Activated CD4-positive, alpha-beta T cell treated with anti-CD3 and anti-CD28 coated beads for 4 hours (primary cell): Measurements from ENCODE around the gene TBC1D9.

ENCODE experiments used
- DNase-seq, 2 donors: peaks; one replicate each; pipeline ENCODE4 v3.0.0-alpha.2; 2020

Gene TBC1D9

DNA sequence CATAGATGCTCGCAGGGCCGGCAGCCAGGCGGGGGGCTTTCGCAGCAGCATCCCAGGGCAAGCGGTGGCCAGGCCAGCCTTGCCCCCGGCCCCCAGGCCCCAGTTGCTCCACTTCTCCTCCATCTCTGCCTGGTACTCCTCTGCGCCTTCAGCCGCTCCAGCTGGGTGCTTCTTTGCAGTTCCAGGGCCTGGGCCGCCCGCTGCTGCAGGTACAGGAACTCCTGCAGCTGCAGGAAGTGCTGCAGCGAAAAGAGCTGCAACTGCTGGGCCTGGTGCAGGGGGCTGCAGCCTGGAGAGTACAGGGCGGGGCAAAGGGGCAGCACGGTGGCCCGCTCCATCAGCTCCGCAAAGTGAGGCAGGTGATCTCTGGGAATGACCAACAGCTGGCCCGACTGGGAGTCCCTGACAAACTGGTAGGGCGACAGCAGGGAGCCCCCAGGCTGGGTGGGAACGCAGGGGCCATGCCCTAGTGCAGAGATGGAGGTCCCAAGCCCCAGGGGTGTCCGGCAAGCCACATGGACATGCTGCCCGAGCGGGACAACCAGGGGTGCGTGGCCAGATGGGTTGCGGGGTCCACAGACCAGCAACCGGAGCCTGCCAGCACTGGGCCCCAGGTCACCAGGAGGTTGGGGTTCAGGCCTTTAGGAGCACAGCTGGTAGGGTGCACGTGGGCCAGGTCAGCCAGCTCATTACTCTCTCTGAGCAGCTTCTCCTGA is 111.6 kb downstream of the TBC1D9 start:
- DNase-seq = no peak

DNA sequence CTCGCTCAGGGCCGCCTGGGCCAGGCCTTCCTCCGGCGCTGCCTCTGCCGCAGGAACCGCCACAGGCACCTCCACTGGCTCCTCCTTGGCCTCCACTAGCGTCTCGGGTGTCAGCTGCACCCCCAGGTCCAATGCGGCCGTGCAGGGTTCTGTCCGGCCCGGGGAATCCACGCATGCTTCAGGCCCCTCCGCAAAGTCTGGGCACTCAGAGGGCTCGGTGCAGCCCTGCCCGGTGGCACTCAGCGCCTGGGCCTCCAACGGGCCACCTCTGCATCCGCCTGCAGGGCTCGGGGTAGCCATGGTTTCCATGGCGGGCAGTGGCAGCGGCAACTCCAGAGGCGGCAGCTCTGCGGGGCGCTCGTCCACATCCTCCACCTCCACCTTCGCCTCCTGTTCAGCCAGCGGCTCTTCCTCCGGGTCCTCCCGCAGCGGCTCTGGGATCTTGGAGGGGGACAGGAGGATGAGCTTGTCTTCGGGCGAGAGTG is 112.6 kb downstream of the TBC1D9 start:
- DNase-seq = no peak

DNA sequence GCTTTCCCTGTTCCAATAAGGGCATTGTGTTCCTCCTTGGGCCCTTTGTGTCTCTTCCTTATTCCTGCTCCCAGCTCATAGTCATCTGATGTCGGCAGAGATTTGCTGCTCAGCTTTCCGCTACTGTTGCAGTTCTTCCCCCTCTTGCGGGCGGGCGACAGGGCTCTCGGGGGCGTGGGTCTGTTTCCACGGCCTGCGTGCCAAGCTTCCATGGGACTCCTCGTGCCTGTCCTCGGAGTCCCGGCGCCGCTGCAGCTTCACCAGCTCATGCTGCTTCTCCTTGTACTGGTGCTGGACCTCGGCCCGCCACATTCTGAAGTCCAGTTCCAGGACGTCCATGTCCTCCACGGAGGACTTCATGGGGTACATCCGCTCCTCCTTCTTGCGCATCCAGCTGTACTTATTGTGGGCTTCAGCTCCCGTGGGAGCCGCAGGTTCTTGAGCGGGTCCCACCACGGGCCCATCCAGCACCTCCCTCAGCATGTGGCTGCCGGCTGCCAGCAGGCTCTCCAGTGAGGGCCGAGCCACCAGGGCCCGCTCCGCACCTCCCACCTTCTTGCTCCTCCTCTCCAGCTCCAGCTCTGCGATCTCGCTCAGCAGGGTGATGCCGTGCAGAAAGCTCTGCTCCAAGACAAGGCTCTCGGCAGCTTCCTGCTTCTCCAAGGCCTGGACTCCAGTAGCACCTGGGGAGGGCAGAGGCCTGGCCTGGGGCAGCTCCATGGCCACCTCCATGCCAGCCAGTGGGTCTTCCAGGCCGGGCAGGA is 113.3 kb downstream of the TBC1D9 start:
- DNase-seq = no peak

DNA sequence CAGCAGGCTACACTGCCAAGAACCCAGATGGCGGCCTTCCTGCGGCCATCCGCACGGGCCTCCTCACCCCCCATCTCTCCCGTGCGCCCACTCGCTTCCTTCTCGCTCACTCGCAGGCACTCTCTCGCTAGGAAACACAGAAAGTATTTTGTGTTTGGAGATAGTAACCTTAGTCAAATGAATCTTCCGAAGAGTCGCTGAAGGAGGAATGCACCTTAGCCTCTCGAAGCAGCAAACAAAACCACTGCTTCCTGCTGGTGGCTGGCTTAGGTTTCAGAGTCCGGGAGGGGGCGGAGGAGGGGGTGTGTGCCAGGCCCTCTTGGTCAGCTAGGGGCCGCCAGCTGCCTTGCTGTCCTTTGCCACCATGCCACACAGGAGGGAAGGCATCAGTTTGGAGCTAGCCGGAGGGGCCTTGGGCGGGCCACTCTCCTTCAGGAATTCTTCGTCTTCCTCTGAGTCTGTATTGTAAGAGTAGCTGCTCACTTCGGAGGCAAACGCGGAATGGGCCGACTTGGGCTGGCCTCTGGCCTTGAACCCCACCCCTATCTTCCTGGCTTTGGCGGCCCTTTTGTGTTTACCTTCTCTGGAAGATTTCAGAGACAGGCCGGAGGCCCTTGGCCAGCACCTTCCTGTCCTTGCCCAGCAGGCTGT is 114.3 kb downstream of the TBC1D9 start:
- DNase-seq = no peak

DNA sequence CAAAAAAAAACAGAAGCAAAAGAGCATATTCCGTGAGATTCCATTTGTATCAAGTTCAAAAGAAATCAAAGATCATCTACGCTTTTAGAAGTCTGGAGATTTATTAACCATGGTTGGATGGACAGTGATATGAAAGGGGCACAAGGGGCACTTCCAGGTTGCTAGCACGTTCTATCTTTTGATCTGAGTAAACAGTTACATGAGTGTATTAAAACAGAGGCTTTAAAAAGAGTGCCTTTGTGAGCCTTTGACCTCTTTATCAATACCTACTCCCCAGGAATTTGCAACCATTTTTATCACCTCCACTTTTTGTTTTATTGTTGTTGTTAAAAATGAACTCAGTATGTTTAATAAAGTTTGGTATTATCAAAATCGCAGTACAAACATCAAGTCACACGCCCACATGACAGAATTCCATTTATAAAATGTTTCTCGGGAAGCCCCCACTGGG is 115.1 kb downstream of the TBC1D9 start:
- DNase-seq = no peak

DNA sequence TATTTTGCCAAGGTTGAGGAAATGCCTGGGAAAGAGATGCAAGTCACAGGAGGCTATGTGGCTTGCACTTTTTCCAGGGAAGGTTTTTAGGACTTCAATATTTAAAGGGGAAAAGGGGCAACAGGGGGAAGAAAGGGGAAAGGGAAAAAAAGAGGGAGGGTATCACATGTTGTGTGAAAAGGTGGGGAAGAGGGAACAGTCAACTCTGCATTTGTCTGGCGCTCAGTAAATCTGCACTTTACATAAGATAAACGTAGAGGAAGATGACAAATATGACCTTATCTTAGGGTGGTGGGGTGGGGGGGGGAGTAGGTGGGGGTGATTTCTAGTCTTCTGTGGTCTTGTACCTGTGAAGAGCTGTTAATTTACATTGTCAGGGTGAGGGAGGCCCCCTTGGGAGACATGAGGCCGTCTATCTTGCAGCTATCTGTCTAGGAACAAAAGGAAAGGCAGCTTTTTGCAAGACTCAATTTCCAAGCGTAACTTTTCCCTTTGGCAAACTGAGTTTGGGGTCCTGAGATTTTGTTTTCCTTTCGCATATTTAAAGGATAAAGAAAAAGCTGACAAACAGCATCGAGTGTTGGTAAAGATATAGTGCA is 115.9 kb downstream of the TBC1D9 start:
- DNase-seq = no peak

DNA sequence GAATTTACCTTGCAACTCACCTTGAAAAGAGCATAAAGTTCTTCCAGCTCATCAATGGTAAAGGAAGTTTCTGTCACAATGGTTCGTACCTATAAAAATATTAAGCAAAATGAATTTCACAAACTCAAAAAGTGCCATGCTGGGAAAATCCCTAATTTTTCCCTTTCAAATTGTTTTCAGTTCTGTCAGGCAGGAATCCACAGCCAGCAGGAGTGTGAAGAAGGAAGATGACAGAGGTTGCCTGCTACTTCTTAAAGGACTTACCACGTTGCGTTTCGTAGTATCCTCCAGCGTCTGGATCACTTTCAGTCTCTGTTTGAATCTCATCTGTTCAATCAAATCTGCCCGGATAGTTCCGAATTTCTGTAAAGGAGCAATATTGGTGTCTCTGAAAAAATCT is 117.1 kb downstream of the TBC1D9 start:
- DNase-seq = no peak

DNA sequence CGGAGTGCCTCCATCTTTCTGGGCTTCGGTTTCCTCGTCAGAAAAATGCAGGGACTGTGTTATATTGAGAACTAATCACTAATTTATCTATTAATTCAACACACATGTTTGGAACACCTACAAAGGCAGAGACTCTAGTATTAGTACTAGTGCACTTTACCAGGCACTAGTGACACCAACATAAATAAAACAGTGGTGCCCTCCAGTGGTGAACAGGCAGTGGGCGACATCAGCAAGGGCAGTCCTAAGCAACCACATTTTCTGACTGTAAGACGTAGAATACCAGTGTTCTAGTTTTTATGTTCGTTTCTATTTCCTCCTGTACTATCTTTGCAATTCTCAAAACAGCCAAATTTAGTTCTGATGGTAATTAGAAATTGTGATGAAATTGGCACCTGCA is 118.3 kb downstream of the TBC1D9 start:
- DNase-seq = peak in 1 of 2 donors; percentile 9

DNA sequence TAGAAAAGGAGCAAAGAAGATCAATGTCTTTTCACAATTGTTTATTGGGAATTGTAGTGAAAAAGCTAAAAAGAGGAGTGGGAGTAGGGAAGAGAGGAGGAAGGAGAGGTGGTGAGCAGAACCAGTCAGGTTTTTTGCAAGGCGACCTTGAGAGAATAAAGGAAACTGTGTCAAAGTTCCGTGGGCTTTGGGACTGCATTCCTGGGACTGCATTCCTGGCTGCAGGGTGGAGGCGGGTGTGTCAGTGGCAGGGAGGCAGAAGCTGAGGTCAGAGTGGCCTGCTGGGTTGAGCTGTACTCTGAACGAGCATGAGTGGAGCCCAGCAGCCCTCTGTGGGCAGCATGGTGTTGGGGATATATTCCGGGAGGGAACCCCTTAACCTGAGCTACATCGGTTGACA is 120.6 kb downstream of the TBC1D9 start:
- no peak for DNase-seq

DNA sequence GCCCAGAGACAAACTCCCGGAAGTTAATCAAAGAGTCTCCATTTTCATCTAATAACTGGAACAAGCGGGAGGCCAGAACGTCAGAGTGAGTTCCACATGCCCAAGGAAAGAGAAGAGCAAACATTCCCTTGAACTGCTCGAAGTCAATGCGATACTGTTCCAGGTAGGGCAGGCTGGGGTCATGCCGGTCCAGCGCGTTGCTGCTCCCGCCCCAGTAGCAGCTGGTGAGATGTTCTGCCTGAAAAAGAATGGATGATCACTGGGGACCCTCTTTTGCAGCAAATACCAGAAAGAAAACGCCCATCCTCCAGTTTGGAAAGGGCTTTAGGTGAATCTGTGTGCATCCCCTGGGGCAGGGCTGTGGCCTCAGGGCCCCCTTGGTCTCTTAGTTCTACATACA is 122.2 kb downstream of the TBC1D9 start:
- DNase-seq = no peak

DNA sequence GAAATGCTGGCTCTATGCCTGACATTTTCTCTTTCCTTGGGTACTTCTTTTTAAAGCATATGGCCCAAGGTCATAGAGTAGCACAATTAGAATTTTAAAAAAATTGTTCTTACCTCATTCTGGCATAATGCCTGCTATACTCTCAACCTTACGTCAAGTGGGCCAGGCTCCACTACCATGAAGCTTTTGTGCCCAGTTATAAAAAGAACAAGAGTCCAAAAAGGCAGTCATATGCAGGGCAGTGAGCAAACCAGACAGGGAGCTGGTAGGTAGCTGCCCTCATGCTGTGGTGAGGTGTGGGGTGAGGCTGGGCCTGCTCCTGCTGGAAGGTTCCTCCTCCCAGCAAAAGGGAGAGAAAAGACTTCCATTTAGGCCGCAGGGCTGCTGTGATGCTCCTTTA is 123.1 kb downstream of the TBC1D9 start:
- DNase-seq = no peak

DNA sequence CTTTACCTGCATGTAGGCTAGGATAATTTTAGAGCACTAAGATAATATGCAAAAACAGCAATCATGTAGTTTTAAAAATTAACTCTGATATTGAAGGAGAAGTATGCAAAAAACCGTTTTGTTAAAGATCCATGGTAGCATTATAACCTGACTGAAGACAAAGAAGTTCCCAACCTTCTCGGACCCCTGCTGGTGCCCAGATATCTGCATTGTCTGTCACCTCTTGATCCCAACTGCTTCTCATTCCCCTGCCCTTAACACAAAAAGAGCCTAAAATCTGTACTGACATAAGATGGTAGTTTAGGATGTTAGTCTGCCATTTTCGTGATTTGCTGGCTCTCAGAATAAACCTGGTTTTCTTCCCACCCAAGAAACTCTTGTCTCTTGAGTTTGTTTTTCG is 125.9 kb downstream of the TBC1D9 start:
- no peak for DNase-seq

DNA sequence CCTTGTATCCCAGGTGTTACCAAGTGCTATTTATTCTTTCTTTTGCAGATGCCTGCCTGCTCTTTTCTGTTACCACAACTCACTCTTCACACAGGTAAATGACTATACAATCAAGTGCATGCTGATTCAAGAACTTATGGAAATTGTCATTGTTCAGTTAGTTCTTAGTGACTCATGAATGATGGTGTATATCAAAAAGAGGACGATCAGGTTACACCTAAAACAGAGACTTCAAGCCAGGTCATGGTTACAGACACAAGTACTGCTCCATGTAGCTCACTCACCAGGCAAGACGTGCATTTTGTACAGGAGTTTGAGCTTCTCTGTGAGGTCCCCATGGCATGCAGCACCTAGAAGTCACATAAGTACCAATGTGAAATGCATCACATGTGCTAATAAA is 128.2 kb downstream of the TBC1D9 start:
- DNase-seq = no peak

DNA sequence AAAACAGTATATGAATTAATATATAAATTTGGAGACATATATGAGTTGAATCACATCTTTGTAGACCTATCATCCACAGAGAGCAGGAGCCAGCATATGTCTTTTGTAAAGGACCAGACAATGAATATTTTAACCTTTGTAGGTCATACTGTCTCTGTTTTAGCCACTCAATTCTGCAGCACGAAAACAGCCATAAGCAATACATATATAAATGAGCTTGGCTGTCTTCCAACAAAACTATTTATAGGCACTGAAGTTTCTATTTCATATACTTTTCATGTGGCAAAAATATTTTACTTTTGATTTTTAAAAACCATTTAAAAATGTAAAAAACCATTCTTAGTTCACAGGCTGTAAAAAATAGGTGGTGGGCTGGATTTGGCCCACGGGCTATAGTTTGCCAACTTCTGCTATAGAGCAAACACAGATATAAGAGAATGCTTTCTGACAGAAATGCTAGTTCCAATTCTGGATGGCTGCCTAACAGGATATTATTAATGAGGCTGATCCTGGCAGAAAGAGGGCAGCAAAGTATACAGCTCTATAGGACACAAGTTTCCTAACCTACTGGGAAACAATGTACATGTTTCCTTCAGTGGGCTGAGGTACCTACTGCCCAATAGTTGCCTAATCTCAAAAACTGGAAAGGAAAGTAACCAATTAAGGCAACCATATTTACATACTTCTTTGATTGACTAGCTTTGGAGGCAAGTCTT is 129.4 kb downstream of the TBC1D9 start:
- no peak for DNase-seq

DNA sequence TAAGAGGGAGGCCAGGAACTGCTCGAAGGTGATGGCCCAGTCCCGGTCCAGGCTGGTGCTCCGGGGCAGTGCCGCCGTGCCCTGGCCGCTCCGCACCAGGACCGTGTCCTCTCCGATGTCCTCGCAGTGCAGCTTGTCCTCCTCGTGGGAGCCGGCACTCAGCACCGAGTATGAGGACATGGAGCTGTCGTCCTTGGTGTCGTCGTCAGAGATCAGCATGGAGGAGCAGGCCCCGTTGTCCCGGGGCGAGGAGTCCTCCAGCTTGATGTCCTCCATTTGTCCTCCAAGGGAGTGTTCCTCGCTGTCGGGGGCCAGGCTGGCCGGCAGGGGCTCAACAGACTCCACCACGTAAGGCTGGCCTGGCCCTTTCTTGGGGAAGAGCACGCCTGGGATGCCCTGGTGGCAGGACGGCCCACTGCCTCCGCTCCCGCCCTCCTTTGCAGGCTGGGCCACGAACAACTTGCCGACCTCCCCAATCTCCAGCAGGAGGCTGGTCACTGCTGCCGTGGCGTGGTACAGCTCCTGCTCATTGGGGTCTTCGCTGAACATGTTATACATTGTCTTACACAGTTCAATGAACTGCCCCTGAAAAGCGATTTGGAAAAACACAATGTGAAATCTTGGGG is 133.7 kb downstream of the TBC1D9 start:
- DNase-seq = no peak

DNA sequence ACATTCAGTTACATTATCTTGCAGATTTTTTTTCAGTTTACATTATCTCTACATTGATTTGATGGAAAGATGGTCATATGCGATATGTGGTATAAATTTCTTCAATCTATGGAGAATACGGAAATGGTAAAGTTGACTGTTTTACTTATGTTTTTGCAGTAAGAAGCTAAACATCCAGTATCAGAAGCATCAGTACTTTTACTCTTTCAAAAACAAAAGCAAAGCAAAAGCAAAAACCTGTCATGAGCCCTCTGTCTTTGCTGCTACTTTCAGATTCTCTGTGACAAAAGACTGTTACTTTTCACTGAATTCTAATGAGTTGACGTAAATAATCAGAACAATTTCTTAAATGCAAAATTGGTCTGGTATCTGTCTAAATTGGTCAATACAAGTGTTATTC is 135.0 kb downstream of the TBC1D9 start:
- DNase-seq = no peak

DNA sequence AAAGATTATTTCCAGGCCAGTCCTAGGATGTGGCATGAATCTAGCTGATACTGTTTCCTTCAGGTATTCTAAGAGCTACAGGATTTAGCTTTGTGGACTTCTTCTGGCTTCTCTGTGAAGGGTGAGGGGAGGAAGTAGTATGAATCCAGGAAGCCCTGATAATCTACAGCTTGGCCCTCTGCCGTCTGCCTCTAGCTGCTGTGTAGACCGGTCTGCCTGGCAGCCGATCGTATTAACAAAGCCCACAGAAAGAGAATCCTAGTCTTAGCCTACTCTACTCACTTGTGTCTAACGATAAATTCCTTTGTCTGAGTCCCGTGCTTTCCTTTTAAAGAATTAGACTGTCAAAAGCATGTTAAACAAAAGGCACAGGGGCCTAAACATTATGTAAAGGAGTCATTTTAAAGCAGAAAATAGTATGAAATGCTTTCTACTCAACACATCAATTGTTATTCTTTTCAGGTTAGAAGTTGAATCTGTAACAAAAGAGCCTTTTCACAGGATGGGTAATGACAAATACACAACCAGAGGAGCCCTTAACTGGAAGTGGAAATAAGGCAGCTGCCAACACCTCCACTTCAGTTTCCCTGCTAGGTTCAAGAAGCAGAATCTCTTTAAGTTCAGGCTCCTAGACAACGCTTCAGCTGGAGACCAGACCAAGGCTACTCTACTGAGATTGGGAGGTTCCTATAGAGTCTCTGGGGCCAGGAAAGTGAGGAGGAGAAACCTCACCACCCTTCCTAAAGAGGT is 138.5 kb downstream of the TBC1D9 start:
- DNase-seq = no peak

DNA sequence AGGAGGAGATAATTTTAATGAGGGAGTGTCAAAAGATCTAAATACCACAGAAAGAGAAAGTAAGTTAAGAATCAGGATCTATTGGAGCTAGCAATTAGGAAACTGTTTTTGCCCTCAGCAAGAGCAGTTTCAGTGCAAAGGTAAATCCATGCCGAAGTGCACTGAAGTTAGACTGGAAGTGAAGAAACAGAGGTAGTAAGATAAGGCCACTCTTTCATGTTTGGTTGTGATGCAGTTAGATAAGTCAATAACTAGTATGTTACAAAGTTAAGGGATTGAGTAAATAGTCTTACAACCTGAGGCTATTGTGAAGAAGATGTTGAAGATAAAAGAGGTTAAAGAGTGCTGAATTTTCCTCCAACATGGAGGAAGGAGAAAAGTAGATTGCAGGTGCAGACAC is 140.7 kb downstream of the TBC1D9 start:
- no peak for DNase-seq

DNA sequence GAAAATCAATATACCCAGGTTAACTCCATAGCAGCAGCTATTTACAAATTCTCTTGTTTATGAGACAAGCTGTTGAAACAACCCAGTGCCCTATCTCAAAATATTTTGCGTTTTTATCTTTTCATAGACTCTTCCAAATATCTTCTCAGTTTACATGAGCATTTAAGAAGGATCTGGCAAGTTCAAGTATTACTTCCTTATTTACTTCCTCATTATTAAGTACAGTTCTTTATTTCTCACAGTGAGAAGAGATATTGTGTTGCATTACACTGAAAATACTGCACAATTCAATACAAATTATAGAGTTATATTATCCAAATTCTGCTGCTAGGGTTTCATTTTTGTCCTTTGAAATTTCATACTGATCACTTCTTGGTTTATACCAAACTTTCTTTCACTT is 143.8 kb downstream of the TBC1D9 start:
- no peak for DNase-seq

DNA sequence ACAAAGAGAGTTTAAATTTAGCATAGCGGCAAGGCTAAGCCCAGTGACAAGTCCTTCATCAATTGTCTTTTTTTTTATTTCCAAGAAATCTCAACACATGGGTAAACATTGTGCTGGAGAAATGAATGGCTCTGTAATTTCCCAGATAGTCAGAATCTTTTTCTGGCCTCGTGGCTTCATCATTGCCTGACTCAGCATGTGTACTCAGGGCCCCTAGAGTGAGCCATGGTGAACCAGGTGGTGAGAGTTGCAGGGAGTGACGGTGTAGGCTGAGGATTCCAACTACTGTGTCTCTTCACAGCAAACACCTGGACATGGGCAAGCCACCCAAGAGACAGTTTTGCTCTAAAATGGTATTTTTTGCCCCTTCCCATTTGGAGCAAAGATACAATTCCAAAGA is 144.3 kb downstream of the TBC1D9 start:
- no peak for DNase-seq
